IMR-90 (cell line): ENCODE measurements around the gene RAB11FIP4.

Source experiments
- BHLHE40 ChIP-seq: fragments of 150-350 bp; IDR thresholded peaks from 2 replicates; pipeline ENCODE4 v1.6.1; 2016; ENCODE audit warnings: mild to moderate bottlenecking, low read depth, low read length
- CEBPB ChIP-seq: IDR thresholded peaks from 2 replicates; pipeline ENCODE4 v1.6.1; 2012; ENCODE audit warnings: low read depth, low read length, improper control_type of control experiment
- CHD1 ChIP-seq: IDR thresholded peaks from 2 replicates; pipeline ENCODE4 v1.6.1; 2012; ENCODE audit warnings: low read depth, low read length, improper control_type of control experiment
- CTCF ChIP-seq: conservative IDR thresholded peaks from 2 replicates; pipeline ENCODE4 v1.5.1; 2012; ENCODE audit warnings: mild to moderate bottlenecking, low read depth, low read length, improper control_type of control experiment
- ELK1 ChIP-seq: fragments of 150-350 bp; IDR thresholded peaks from 2 replicates; pipeline ENCODE4 v1.6.1; 2016; ENCODE audit warnings: low read depth, mild to moderate bottlenecking, low read length, moderate library complexity, borderline replicate concordance
- FOS ChIP-seq: fragments of 150-350 bp; IDR thresholded peaks from 2 replicates; pipeline ENCODE4 v1.6.1; 2016; ENCODE audit warnings: low read depth, low read length
- MAFK ChIP-seq: IDR thresholded peaks from 2 replicates; pipeline ENCODE4 v1.6.1; 2012; ENCODE audit warnings: low read depth, low read length, improper control_type of control experiment
- MAZ ChIP-seq: IDR thresholded peaks from 2 replicates; pipeline ENCODE4 v1.6.1; 2012; ENCODE audit warnings: low read depth, mild to moderate bottlenecking, low read length, improper control_type of control experiment, moderate library complexity, borderline replicate concordance
- MXI1 ChIP-seq: IDR thresholded peaks from 2 replicates; pipeline ENCODE4 v1.6.1; 2012; ENCODE audit warnings: low read depth, mild to moderate bottlenecking, low read length, moderate library complexity, borderline replicate concordance
- NFE2L2 ChIP-seq: fragments of 150-350 bp; IDR thresholded peaks from 2 replicates; pipeline ENCODE4 v1.6.1; 2016; ENCODE audit warnings: low read depth, mild to moderate bottlenecking, low read length
- POLR2A ChIP-seq: IDR thresholded peaks from 2 replicates; pipeline ENCODE4 v1.6.1; 2012; ENCODE audit warnings: mild to moderate bottlenecking, low read depth, low read length
- RAD21 ChIP-seq: IDR thresholded peaks from 2 replicates; pipeline ENCODE4 v1.6.1; 2012; ENCODE audit warnings: low read length, improper control_type of control experiment
- RFX5 ChIP-seq: IDR thresholded peaks from 2 replicates; pipeline ENCODE4 v1.8.0; 2012; ENCODE audit warnings: low read depth, mild to moderate bottlenecking, low read length, moderate library complexity
- USF2 ChIP-seq: fragments of 150-350 bp; IDR thresholded peaks from 2 replicates; pipeline ENCODE4 v1.6.1; 2017; ENCODE audit warnings: mild to moderate bottlenecking, antibody characterized with exemption, low read length, low read depth

GRCh38 chr17:31584438-31585279 lies 193.2 kb downstream of the RAB11FIP4 start:
- TF ChIP-seq ELK1 (no peak), CTCF (no peak), USF2 (peak; percentile 34; the same call in 1 of the 2 replicates), POLR2A (no peak), MAZ (no peak), BHLHE40 (no peak), CEBPB (no peak), MXI1 (no peak), FOS (no peak), CHD1 (no peak), NFE2L2 (no peak), RAD21 (no peak), MAFK (no peak), RFX5 (no peak)
